SU-DHL-6 (cell line): ENCODE results near the gene EMC1.

Source experiments
- H2AFZ ChIP-seq: fragments of 200-600 bp; sonication (generic); 2 replicates; pipeline ENCODE4 v1.6.1; 2014; ENCODE audit warnings: low read depth, mild to moderate bottlenecking, moderate library complexity, mixed read lengths, antibody characterized with exemption, low read length; ENCODE audit not compliant: severe bottlenecking
- H3F3A ChIP-seq: fragments of 200-600 bp; shearing (Covaris generic); 2 replicates; pipeline ENCODE4 v1.6.0; 2016; ENCODE audit warnings: antibody characterized with exemption, mild to moderate bottlenecking; ENCODE audit not compliant: insufficient read depth
- H3K27ac ChIP-seq: fragments of 200-600 bp; sonication (generic); 2 replicates; pipeline ENCODE4 v1.5.1; 2016; ENCODE audit warnings: low read depth, mild to moderate bottlenecking, low read length, moderate library complexity, mixed read lengths
- H3K27me3 ChIP-seq: fragments of 200-600 bp; sonication (generic), shearing (Covaris generic); 2 replicates; pipeline ENCODE4 v1.6.0; 2014; ENCODE audit warnings: mild to moderate bottlenecking, low read length
- H3K36me3 ChIP-seq: fragments of 200-600 bp; sonication (generic); 2 replicates; pipeline ENCODE4 v1.6.1; 2014; ENCODE audit warnings: mild to moderate bottlenecking, low read length, mixed read lengths
- H3K4me2 ChIP-seq: fragments of 300-600, 200-600 bp; shearing (Covaris generic), sonication (generic); 2 replicates; pipeline ENCODE4 v1.6.0; 2014; ENCODE audit warnings: low read length, low read depth, mild to moderate bottlenecking; ENCODE audit not compliant: poor library complexity, severe bottlenecking
- H3K4me3 ChIP-seq: fragments of 200-600 bp; sonication (generic); 2 replicates; pipeline ENCODE4 v1.5.1; 2014; ENCODE audit warnings: antibody characterized with exemption, low read length, mild to moderate bottlenecking, mixed read lengths; ENCODE audit not compliant: insufficient read depth, poor library complexity, severe bottlenecking
- H3K79me2 ChIP-seq: fragments of 200-600 bp; sonication (generic); 2 replicates; pipeline ENCODE4 v1.6.1; 2014; ENCODE audit warnings: mild to moderate bottlenecking, low read length, moderate library complexity; ENCODE audit not compliant: insufficient read depth
- H3K9ac ChIP-seq: fragments of 200-600 bp; sonication (generic); 2 replicates; pipeline ENCODE4 v1.7.0; 2014; ENCODE audit warnings: mild to moderate bottlenecking, low read length
- H3K9me2 ChIP-seq: fragments of 200-600 bp; sonication (generic); replicated peaks from 2 replicates; pipeline ENCODE4 v1.6.1; 2014; ENCODE audit warnings: low read length; ENCODE audit not compliant: insufficient read depth
- H3K9me3 ChIP-seq: fragments of 200-600 bp; sonication (generic); 2 replicates; pipeline ENCODE4 v1.6.1; 2014; ENCODE audit warnings: low read length, mixed read lengths; ENCODE audit not compliant: insufficient read depth
- H4K20me1 ChIP-seq: fragments of 200-600 bp; sonication (generic); 2 replicates; pipeline ENCODE4 v1.6.1; 2014; ENCODE audit warnings: low read depth, mild to moderate bottlenecking, antibody characterized with exemption, low read length, moderate library complexity, mixed read lengths
- CTCF ChIP-seq: fragments of 200-600 bp; sonication (generic); IDR thresholded peaks from one replicate; pipeline ENCODE4 v1.5.1; 2017; ENCODE audit warnings: antibody characterized with exemption, mild to moderate bottlenecking, low read length, moderate library complexity; ENCODE audit not compliant: insufficient read depth, poor library complexity, severe bottlenecking
- EZH2phosphoT487 ChIP-seq: fragments of 200-600 bp; sonication (generic), shearing (Covaris generic); conservative IDR thresholded peaks from 2 replicates; pipeline ENCODE4 v1.6.1; 2018; ENCODE audit warnings: mild to moderate bottlenecking, antibody characterized with exemption, low read length, moderate library complexity, mixed read lengths

The EMC1 gene

GRCh38 chr1:19209439-19209989 lies 41.8 kb downstream of the EMC1 start:
- Histone ChIP-seq H3K79me2 (peaks cover 92% of the 10 kb centered on the region), H3K9me2 (no peaks in the 10 kb centered on the region), H2AFZ (peak overlapping the region; percentile 9), H3K9me3 (no peaks in the 10 kb centered on the region), H3K4me3 (peak overlapping the region; percentile 74), H3K27me3 (no peaks in the 10 kb centered on the region), H3K27ac (peak overlapping the region; percentile 70), H3K9ac (peak overlapping the region; percentile 78), H3K36me3 (peaks cover 14% of the 10 kb centered on the region), H3K4me2 (peak overlapping the region; percentile 81), H4K20me1 (peaks cover 18% of the 10 kb centered on the region), H3F3A (peaks cover 3% of the 10 kb centered on the region; the same call in 1 of the 2 replicates)
- TF ChIP-seq CTCF (no peak), EZH2phosphoT487 (no peak)

- peak overlapping the region; percentile 70 for H3K27ac ChIP-seq
These were observed 42.5 kb downstream of the EMC1 start for GRCh38 chr1:19208710-19209438.

GRCh38 chr1:19206947-19207346 lies 44.4 kb downstream of the EMC1 start:
- Histone ChIP-seq H3K79me2 (peaks cover 96% of the 10 kb centered on the region), H3K4me2 (peak overlapping the region; percentile 6), H3K27ac (no peak overlapping the region)

More at GRCh38 chr1:19208710-19209438, 42.5 kb downstream of the EMC1 start:
- TF ChIP-seq CTCF (no peak), EZH2phosphoT487 (no peak)
- H3K9me3 ChIP-seq = no peaks in the 10 kb centered on the region
- H4K20me1 ChIP-seq = peaks cover 19% of the 10 kb centered on the region
- peaks cover 96% of the 10 kb centered on the region for H3K79me2 ChIP-seq
- peaks cover 3% of the 10 kb centered on the region; the same call in 1 of the 2 replicates for H3F3A ChIP-seq
- H3K36me3 ChIP-seq = peaks cover 12% of the 10 kb centered on the region
- H3K4me2 ChIP-seq = peak overlapping the region; percentile 81
- no peaks in the 10 kb centered on the region for H3K9me2 ChIP-seq
- H3K9ac ChIP-seq = peak overlapping the region; percentile 78
- H2AFZ ChIP-seq = no peak overlapping the region
- peak overlapping the region; percentile 74 for H3K4me3 ChIP-seq
- no peaks in the 10 kb centered on the region for H3K27me3 ChIP-seq

More at GRCh38 chr1:19206947-19207346, 44.4 kb downstream of the EMC1 start:
- peaks cover 4% of the 10 kb centered on the region; the same call in 1 of the 2 replicates for H3K36me3 ChIP-seq
- H3K4me3 ChIP-seq = no peak overlapping the region
- no peak overlapping the region for H3K9ac ChIP-seq
- H3F3A ChIP-seq = no peaks in the 10 kb centered on the region
- H3K27me3 ChIP-seq = no peaks in the 10 kb centered on the region
- TF ChIP-seq EZH2phosphoT487 (no peak), CTCF (no peak)
- H4K20me1 ChIP-seq = peaks cover 23% of the 10 kb centered on the region
- no peaks in the 10 kb centered on the region for H3K9me3 ChIP-seq
- H2AFZ ChIP-seq = no peak overlapping the region
- H3K9me2 ChIP-seq = no peaks in the 10 kb centered on the region
